GM21619 (cell line): ENCODE data around the gene FIGLA.

Experiments
- ATAC-seq: cut with Tn5 transposase; IDR thresholded peaks from one replicate; pipeline ENCODE4 v1.9.1; 2021; ENCODE audit not compliant: unreplicated experiment

The FIGLA gene

GRCh38 chr2:70776266-70776665 is 14.2 kb downstream of the FIGLA start:
- no peak for ATAC-seq

- no peak for ATAC-seq
Measured at GRCh38 chr2:70775141-70775540, 15.3 kb downstream of the FIGLA start.

- ATAC-seq, result no peak
Measured at GRCh38 chr2:70772486-70773155, 17.8 kb downstream of the FIGLA start.

GRCh38 chr2:70771446-70771845 is 19.0 kb downstream of the FIGLA start:
- ATAC-seq, result peak; percentile 78

GRCh38 chr2:70769450-70769849 is 21.0 kb downstream of the FIGLA start:
- no peak for ATAC-seq

GRCh38 chr2:70768590-70769085 is 21.8 kb downstream of the FIGLA start:
- ATAC-seq, result no peak

GRCh38 chr2:70767699-70768589 is 22.5 kb downstream of the FIGLA start, which contains the start of gene ADD2:
Gene ADD2, minus strand, starts transcription at chr2:70768200. Its CDS starts 61,792 bp downstream, at chr2:70706408.
- no peak for ATAC-seq

- no peak for ATAC-seq
Measured at GRCh38 chr2:70767079-70767698, 23.3 kb downstream of the FIGLA start.

GRCh38 chr2:70766357-70767078 is 23.9 kb downstream of the FIGLA start:
- no peak for ATAC-seq

- no peak for ATAC-seq
Measured at GRCh38 chr2:70765507-70765906, 24.9 kb downstream of the FIGLA start.

- no peak for ATAC-seq
Measured at GRCh38 chr2:70759446-70759845, 31.0 kb downstream of the FIGLA start.

- no peak for ATAC-seq
Measured at GRCh38 chr2:70757966-70758365, 32.5 kb downstream of the FIGLA start.

GRCh38 chr2:70757360-70757759 is 33.1 kb downstream of the FIGLA start:
- no peak for ATAC-seq

GRCh38 chr2:70756128-70756527 is 34.3 kb downstream of the FIGLA start:
- ATAC-seq, result no peak

- ATAC-seq, result no peak
Measured at GRCh38 chr2:70753902-70754301, 36.5 kb downstream of the FIGLA start.

- no peak for ATAC-seq
Measured at GRCh38 chr2:70753031-70753430, 37.4 kb downstream of the FIGLA start.

GRCh38 chr2:70752396-70752795 is 38.0 kb downstream of the FIGLA start:
- ATAC-seq, result no peak

GRCh38 chr2:70751881-70752280 is 38.6 kb downstream of the FIGLA start:
- no peak for ATAC-seq

- ATAC-seq, result no peak
Measured at GRCh38 chr2:70750320-70750719, 40.1 kb downstream of the FIGLA start.

- no peak for ATAC-seq
Measured at GRCh38 chr2:70748002-70748784, 42.2 kb downstream of the FIGLA start.
